ENCODE results near the gene MUC5B.

Gene MUC5B

GRCh38 chr11:1274501-1274900, 51.6 kb downstream of the MUC5B start:
- H3K36me3 Mint-ChIP-seq (ENCODE audit: low read depth), result peaks cover 28% of the 10 kb centered on the region
- H3K4me3 Mint-ChIP-seq, result no peak overlapping the region
- H3K4me1 Mint-ChIP-seq, result peaks cover 38% of the 10 kb centered on the region
- H3K9me3 Mint-ChIP-seq, result peaks cover 3% of the 10 kb centered on the region
- no peak for DNase-seq
- H3K27me3 Mint-ChIP-seq (ENCODE audit: low read depth, poor library complexity), result peaks cover 3% of the 10 kb centered on the region
- TF ChIP-seq CTCF (IDR thresholded peaks at IDR 0.05), result no peak
- H3K27ac Mint-ChIP-seq, result no peak overlapping the region

GRCh38 chr11:1275021-1275420, 52.2 kb downstream of the MUC5B start:
- H3K27me3 Mint-ChIP-seq (ENCODE audit: low read depth, poor library complexity), result peaks cover 3% of the 10 kb centered on the region
- DNase-seq, result no peak
- H3K27ac Mint-ChIP-seq, result no peak overlapping the region
- peaks cover 28% of the 10 kb centered on the region for H3K36me3 Mint-ChIP-seq (ENCODE audit: low read depth)
- peaks cover 38% of the 10 kb centered on the region for H3K4me1 Mint-ChIP-seq
- peaks cover 3% of the 10 kb centered on the region for H3K9me3 Mint-ChIP-seq
- H3K4me3 Mint-ChIP-seq, result no peak overlapping the region
- TF ChIP-seq CTCF (IDR thresholded peaks at IDR 0.05), result no peak

GRCh38 chr11:1276041-1276790, 53.4 kb downstream of the MUC5B start:
- Mint-ChIP-seq H3K4me3 (no peak overlapping the region), H3K27ac (no peak overlapping the region), H3K27me3 (ENCODE audit: low read depth, poor library complexity) (peaks cover under 1% of the 10 kb centered on the region), H3K9me3 (peaks cover 3% of the 10 kb centered on the region), H3K36me3 (ENCODE audit: low read depth) (peaks cover 28% of the 10 kb centered on the region), H3K4me1 (peaks cover 35% of the 10 kb centered on the region)
- DNase-seq, result no peak
- TF ChIP-seq CTCF (IDR thresholded peaks at IDR 0.05), result no peak

- no peak for DNase-seq
- Mint-ChIP-seq H3K9me3 (peaks cover 3% of the 10 kb centered on the region), H3K27me3 (ENCODE audit: low read depth, poor library complexity) (no peaks in the 10 kb centered on the region), H3K4me3 (no peak overlapping the region), H3K4me1 (peaks cover 35% of the 10 kb centered on the region), H3K27ac (no peak overlapping the region), H3K36me3 (ENCODE audit: low read depth) (peaks cover 28% of the 10 kb centered on the region)
- TF ChIP-seq CTCF (IDR thresholded peaks at IDR 0.05), result no peak
These were observed 54.2 kb downstream of the MUC5B start for GRCh38 chr11:1276866-1277615.

- H3K36me3 Mint-ChIP-seq (ENCODE audit: low read depth), result peaks cover 22% of the 10 kb centered on the region
- H3K27ac Mint-ChIP-seq, result peak overlapping the region; percentile 59
- no peaks in the 10 kb centered on the region for H3K9me3 Mint-ChIP-seq
- TF ChIP-seq CTCF (IDR thresholded peaks at IDR 0.05), result no peak
- peaks cover 36% of the 10 kb centered on the region for H3K4me1 Mint-ChIP-seq
- no peak overlapping the region for H3K4me3 Mint-ChIP-seq
- DNase-seq, result peak; percentile 33
- no peaks in the 10 kb centered on the region for H3K27me3 Mint-ChIP-seq (ENCODE audit: low read depth, poor library complexity)
These were observed 55.2 kb downstream of the MUC5B start for GRCh38 chr11:1277936-1278512.
